Activated T-helper 1 cell treated with anti-CD3 and anti-CD28 coated beads, Interleukin-12 subunit alpha, Interleukin-12 subunit beta, Interleukin-2, Interleukin-4 antibody, amounts not matched to agents 30 ng/mL and 10 ng/mL and 1 ng/mL, durations not matched to agents 14 hours and 24 hours and 36 hours (primary cell): ENCODE data around the gene TMC1. TPM values are rescaled to one million over a fixed set of nuclear protein-coding genes. Genes with fewer than 3 reads are reported as not detected.

Experiments
- DNase-seq: peaks from one replicate; pipeline ENCODE4 v3.0.0; 2021; ENCODE audit warnings: low spot score
- H3K27ac Mint-ChIP-seq: one replicate; pipeline ENCODE4 v1.8.0; 2021; ENCODE audit warnings: mild to moderate bottlenecking, mixed read lengths
- H3K27me3 Mint-ChIP-seq: one replicate; pipeline ENCODE4 v1.8.0; 2022; ENCODE audit warnings: mild to moderate bottlenecking, moderate library complexity, mixed read lengths; ENCODE audit not compliant: insufficient read depth
- H3K36me3 Mint-ChIP-seq: one replicate; pipeline ENCODE4 v1.8.0; 2021; ENCODE audit warnings: low read depth, mixed read lengths
- H3K4me1 Mint-ChIP-seq: one replicate; pipeline ENCODE4 v1.8.0; 2021; ENCODE audit warnings: low read depth, mixed read lengths
- H3K4me3 Mint-ChIP-seq: one replicate; pipeline ENCODE4 v1.8.0; 2021; ENCODE audit warnings: mild to moderate bottlenecking, moderate library complexity, mixed read lengths
- H3K9me3 Mint-ChIP-seq: one replicate; pipeline ENCODE4 v1.8.0; 2021; ENCODE audit warnings: mixed read lengths
- intact Hi-C: fragments of 100-400 bp; cut with micrococcal nuclease; formaldehyde crosslinking; loops from one replicate; pipeline ENCODE4 v1.15.1; 2024
- total RNA-seq: library from RNA; stranded (reverse); gene quantifications from 2 replicates; pipeline ENCODE4 v1.2.3, GENCODE V29; 2022

Gene TMC1
- total RNA-seq, 1 donor from 2014 or later = not detected

DNA sequence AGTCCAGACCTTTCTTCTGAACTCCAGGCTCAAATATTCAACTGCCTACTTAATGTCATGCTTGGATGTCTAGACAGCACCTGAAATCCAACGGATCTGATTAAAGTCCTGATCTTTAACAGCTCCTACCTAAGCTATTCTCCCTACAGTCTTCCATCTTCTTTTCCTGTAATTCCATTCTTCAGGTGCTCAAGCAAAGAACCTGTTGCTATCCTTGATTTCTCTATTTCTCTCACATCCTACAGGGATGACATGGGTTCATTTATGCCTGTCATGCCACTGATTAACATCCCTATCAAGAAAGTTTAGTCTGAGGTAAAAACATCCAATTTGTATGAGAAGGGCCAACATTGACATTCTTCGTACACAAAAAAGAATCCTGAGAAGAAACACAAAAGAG is 163.2 kb downstream of the TMC1 start:
- H3K9me3 Mint-ChIP-seq = no peaks in the 10 kb centered on the region
- no peak overlapping the region for H3K4me3 Mint-ChIP-seq
- DNase-seq = no peak
- no peaks in the 10 kb centered on the region for H3K4me1 Mint-ChIP-seq
- intact Hi-C loops = no loop called here
- no peaks in the 10 kb centered on the region for H3K36me3 Mint-ChIP-seq
- no peak overlapping the region for H3K27ac Mint-ChIP-seq
- H3K27me3 Mint-ChIP-seq = peaks cover 8% of the 10 kb centered on the region

DNA sequence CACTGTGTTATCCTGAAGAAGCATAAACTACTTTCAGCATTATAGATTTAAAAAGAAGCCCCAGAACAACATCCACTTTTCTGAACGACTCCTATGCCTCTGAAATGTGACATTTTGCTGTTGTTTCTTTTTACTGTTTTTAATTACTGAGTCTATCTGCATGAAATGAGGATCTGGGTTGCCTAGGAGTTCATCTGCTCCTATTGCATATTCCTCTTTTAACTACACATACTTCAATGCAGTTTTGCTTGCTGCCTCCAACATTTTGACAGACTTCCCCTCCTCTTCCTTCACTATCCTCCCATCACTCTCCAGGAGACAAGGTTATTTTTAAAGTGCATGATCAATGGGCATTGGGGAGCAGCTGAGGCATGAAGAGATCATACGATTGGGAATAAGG is 164.5 kb downstream of the TMC1 start:
- Mint-ChIP-seq H3K36me3 (no peaks in the 10 kb centered on the region), H3K4me3 (no peak overlapping the region)
- intact Hi-C loops = no loop called here

DNA sequence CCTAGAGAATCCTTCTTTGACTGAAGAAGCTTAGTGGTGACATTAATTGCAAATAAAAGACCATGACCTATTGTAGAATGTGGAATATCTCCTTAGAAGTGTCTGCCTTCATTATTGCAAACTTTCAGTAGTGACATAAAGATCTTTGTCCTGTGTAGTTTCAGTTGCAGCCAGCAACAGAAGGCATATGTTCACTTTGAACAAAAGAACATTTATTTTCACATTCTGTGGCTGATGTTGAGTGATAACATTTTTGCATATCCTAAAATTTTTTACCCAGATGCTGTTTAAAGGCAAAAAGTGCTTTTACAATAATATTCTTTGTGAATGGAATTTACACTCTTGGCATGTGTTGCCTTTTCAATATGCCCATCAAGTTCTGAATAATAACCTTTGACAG is 165.9 kb downstream of the TMC1 start:
- H3K9me3 Mint-ChIP-seq = no peaks in the 10 kb centered on the region
- peaks cover 6% of the 10 kb centered on the region for H3K27me3 Mint-ChIP-seq
- DNase-seq = no peak
- no peak overlapping the region for H3K27ac Mint-ChIP-seq
- H3K36me3 Mint-ChIP-seq = no peaks in the 10 kb centered on the region
- H3K4me3 Mint-ChIP-seq = no peak overlapping the region
- intact Hi-C loops = no loop called here
- no peaks in the 10 kb centered on the region for H3K4me1 Mint-ChIP-seq

More for the DNA sequence above, 164.5 kb downstream of the TMC1 start:
- DNase-seq = no peak
- Mint-ChIP-seq H3K9me3 (no peaks in the 10 kb centered on the region), H3K27me3 (peaks cover 6% of the 10 kb centered on the region), H3K4me1 (no peaks in the 10 kb centered on the region), H3K27ac (no peak overlapping the region)

DNA sequence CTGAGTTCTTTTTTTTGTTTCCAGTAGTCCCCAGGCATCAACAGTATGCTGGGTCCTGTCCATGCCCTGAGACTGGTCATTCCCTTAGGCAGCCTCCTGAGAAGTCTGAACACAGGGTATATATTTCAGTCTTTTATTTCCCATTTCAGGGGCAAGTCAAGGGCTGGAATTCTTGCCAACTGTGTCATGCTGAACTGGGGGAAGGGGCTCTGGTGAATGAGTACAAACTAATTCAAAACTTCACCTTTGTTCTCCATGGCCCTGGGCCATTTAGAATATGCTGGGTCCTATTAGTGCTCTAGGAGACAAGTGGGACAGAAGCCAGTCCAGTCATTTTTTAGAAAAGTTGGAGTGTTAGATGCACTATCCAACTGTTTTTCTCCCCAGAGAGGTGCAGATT is 170.3 kb downstream of the TMC1 start:
- H3K9me3 Mint-ChIP-seq = no peaks in the 10 kb centered on the region
- no peaks in the 10 kb centered on the region for H3K36me3 Mint-ChIP-seq
- H3K27me3 Mint-ChIP-seq = peaks cover 2% of the 10 kb centered on the region
- H3K4me1 Mint-ChIP-seq = no peaks in the 10 kb centered on the region
- H3K27ac Mint-ChIP-seq = no peak overlapping the region
- intact Hi-C loops = no loop called here
- no peak for DNase-seq
- H3K4me3 Mint-ChIP-seq = no peak overlapping the region

DNA sequence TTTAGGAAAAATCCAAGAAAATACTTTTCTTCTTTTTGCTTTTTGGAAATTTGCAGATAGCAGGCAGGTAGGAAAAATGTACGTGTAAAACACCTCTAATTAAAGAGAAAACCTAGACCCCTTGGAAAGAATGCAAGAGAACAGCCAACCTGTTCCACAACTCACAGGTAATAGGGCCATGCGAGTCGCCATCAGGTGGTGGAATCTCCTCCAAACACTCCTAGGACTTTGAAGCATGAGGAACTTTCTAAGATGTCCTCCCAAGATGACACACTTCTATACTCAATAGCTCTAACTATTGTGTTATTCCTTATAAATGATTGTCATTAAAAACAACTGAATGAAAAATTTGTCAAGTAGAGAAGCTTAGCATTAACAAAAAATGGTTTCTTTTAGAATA is 174.0 kb downstream of the TMC1 start:
- no peak overlapping the region for H3K27ac Mint-ChIP-seq
- no peaks in the 10 kb centered on the region for H3K4me1 Mint-ChIP-seq
- intact Hi-C loops = no loop called here
- H3K27me3 Mint-ChIP-seq = peaks cover 3% of the 10 kb centered on the region
- H3K9me3 Mint-ChIP-seq = no peaks in the 10 kb centered on the region
- H3K4me3 Mint-ChIP-seq = no peak overlapping the region
- DNase-seq = no peak
- H3K36me3 Mint-ChIP-seq = no peaks in the 10 kb centered on the region

DNA sequence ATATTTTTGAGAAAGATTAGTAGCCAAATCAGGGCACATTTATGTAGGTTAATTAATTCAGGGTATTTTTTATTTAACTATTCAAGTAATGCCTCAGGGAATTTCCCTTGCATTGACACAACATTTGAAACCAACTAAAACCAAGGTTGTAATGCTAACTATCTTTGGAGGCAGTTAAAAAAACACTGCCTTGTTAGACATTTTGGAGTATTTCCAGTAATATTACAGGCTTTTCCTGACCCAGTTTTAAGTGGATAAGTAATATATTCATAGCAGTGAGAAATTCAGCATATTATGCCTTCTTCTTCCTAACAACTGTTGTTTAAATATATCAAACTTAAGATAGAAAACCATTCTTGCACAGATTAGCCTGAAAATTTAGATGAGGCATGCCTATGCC is 175.1 kb downstream of the TMC1 start:
- no peak overlapping the region for H3K4me3 Mint-ChIP-seq
- H3K27me3 Mint-ChIP-seq = peaks cover 3% of the 10 kb centered on the region
- no peaks in the 10 kb centered on the region for H3K36me3 Mint-ChIP-seq
- H3K9me3 Mint-ChIP-seq = no peaks in the 10 kb centered on the region
- H3K27ac Mint-ChIP-seq = no peak overlapping the region
- no peaks in the 10 kb centered on the region for H3K4me1 Mint-ChIP-seq
- no peak for DNase-seq
- intact Hi-C loops = no loop called here

DNA sequence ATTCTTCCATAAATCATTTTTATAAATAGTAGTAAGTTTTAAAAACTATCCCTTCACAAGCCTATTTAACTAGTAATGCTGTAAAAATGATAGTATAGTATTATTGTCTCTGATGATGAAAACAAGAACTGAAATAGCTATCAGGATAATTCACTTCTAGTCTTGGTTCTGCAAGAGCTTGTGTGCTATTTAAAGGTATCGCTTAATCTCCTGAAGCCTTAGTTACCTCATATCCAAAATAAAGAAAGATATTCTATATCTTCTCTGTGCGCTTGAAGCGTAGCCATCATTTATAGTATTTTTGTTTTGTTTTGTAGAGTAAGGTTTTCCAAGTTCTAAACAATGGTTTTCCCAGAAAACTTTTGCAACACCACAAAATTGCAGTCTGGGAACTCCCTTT is 180.1 kb downstream of the TMC1 start:
- no peak for DNase-seq
- Mint-ChIP-seq H3K27ac (no peak overlapping the region), H3K27me3 (peaks cover 2% of the 10 kb centered on the region), H3K9me3 (no peaks in the 10 kb centered on the region), H3K4me1 (no peaks in the 10 kb centered on the region), H3K36me3 (no peaks in the 10 kb centered on the region), H3K4me3 (no peak overlapping the region)
- intact Hi-C loops = no loop called here

DNA sequence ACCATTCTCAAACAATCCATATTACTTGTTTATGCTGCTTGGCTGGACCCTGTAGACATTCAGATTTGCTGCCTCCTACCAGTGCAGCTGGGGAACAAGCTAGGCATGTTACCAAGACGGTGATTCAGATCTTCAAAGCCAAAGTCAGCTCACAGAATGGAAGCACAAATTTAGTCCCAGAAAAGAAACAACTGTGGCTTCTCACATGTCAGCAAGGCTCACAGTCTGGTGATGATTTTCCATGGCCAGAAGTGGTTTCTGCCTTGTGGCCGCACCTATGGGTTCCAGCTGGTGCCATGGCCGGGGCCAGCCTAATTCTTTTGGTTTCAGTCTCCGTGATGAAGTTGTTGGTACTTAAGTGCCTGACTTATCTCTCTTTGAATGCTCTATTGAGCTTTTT is 182.2 kb downstream of the TMC1 start:
- Mint-ChIP-seq H3K9me3 (no peaks in the 10 kb centered on the region), H3K27me3 (no peaks in the 10 kb centered on the region), H3K27ac (no peak overlapping the region), H3K4me1 (no peaks in the 10 kb centered on the region), H3K4me3 (no peak overlapping the region), H3K36me3 (no peaks in the 10 kb centered on the region)
- DNase-seq = no peak
- intact Hi-C loops = no loop called here

DNA sequence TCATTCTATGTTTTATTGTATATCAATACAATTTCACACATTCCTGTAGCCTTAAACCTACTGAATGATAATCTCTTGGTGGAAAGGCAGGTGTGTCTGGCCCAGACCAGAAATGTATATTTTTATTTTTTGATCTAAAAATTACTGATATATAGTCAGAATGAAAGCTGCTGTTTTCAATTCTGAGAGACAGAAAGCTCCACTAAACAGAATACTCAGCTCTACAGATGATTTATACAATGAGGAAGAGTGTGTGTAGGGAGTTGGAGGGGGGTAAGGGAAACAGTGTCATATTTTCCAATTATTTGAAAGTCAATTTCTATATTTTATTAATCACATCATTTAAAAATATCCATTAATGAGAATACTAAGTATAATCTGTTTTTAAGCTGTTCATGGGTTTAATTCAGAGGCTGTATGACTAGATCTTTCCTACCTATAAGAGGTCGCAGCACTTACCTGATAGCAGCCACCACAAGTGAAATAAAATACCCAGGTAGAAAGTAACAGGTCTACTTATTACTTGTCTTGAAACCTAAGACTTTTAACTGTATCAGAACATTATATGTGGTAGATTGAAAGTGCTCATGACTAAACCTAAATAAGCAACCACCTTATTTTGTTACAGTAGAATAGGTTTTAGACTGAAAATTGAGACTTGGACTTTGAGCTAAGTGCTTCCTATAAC is 183.4 kb downstream of the TMC1 start:
- no peak for DNase-seq
- H3K9me3 Mint-ChIP-seq = no peaks in the 10 kb centered on the region
- no peaks in the 10 kb centered on the region for H3K36me3 Mint-ChIP-seq
- no peaks in the 10 kb centered on the region for H3K27me3 Mint-ChIP-seq
- H3K27ac Mint-ChIP-seq = no peak overlapping the region
- no peak overlapping the region for H3K4me3 Mint-ChIP-seq
- intact Hi-C loops = no loop called here
- no peaks in the 10 kb centered on the region for H3K4me1 Mint-ChIP-seq

DNA sequence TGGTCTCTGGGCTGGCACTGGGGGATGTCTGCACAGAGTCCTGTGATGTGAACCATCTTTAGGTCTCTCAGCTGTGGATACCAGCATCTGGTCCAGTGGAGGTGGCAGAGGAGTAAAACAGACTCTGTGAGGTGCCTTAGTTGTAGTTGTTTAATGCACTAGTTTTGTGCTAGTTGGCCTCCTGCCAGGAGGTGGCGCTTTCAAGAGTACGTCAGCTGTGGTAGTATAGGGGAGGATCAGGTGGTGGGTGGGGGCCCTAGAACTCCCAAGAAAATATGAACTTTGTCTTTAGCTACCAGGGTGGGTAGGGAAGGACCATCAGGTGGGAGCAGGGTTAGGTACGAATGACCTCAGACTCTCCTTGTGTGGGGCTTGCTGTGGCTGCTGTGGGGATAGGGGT is 197.1 kb downstream of the TMC1 start:
- no peaks in the 10 kb centered on the region for H3K27me3 Mint-ChIP-seq
- H3K36me3 Mint-ChIP-seq = no peaks in the 10 kb centered on the region
- no peak overlapping the region for H3K4me3 Mint-ChIP-seq
- H3K9me3 Mint-ChIP-seq = no peaks in the 10 kb centered on the region
- intact Hi-C loops = no loop called here
- no peaks in the 10 kb centered on the region for H3K4me1 Mint-ChIP-seq
- H3K27ac Mint-ChIP-seq = no peak overlapping the region
- no peak for DNase-seq

DNA sequence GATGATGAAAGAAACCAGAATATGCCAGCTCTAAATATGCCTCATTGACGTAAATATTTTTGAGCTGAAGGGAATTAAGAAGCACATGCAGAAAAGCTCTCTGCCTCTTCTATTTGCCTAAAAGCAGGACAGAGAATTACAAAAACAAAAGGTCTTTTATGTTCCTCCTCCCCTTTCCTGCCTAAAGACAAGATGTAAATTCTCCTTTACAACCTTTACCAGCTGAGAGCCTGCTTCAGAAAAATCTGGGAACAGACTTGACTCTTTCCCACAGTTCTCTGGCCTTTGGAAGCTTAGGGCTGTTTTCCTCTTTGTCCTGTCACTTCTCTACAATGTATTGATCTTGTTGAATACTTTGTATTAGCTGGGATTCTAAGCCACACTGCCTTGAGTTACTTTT is 199.7 kb downstream of the TMC1 start:
- no peak for DNase-seq
- Mint-ChIP-seq H3K4me3 (no peak overlapping the region), H3K4me1 (no peaks in the 10 kb centered on the region), H3K36me3 (no peaks in the 10 kb centered on the region), H3K27me3 (peaks cover 2% of the 10 kb centered on the region), H3K9me3 (no peaks in the 10 kb centered on the region), H3K27ac (no peak overlapping the region)
- intact Hi-C loops = no loop called here

DNA sequence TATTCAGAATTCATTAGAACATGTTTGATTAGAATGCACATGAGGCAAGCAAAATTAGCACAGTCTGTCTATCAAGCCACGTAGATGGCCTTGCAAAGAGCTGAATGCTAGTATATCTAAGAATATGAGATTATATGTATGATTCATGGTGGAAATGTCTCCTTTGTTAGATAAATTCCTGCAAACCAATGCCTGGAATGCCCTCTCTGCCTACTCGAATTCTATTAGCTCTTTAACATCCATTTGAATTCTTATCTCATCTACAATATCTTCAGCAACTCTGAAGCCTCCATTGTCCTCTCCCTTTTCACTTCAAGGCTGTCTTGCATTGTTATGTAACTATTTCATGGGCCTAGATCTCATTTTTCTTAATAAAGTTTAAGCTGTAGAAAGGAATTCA is 205.5 kb downstream of the TMC1 start:
- Mint-ChIP-seq H3K27ac (no peak overlapping the region), H3K36me3 (no peaks in the 10 kb centered on the region), H3K9me3 (no peaks in the 10 kb centered on the region), H3K4me3 (no peak overlapping the region), H3K4me1 (no peaks in the 10 kb centered on the region), H3K27me3 (peaks cover 2% of the 10 kb centered on the region)
- DNase-seq = no peak
- intact Hi-C loops = no loop called here

DNA sequence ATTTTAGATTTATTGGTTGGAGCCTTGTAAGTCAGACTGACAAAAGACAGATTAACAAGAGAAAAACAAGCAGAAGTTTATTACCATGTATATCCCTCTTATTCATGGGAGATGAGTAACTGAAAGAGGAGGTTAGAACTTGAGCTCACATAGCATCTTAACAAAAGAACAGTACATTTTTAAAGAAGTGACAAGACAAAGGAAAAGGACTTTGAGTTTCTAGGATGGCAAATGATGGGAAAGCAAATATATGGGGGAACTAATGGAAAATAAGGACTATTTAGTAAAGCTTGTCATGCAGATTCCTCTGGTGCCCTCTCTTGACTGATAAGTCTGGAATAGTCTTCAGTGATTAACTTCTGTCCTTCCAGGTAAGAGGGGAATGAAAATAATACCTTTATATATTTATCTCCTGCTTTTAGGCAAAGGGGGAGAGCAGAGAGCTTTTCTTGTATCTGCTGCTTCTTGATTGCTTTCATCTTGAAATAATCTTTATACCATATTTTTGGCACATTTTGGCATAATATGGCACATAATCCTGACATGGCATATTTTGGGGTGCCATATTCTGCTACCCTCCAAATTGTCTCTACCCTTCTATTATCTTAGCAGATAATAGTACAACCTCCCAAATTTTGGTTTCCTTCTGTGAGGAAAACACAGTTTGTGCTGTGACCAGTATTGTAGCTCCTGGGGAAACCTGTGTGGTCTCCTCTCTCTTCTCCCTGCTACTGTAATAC is 206.8 kb downstream of the TMC1 start:
- no peak for DNase-seq
- H3K27ac Mint-ChIP-seq = no peak overlapping the region
- no peaks in the 10 kb centered on the region for H3K4me1 Mint-ChIP-seq
- intact Hi-C loops = no loop called here
- H3K36me3 Mint-ChIP-seq = no peaks in the 10 kb centered on the region
- H3K4me3 Mint-ChIP-seq = no peak overlapping the region
- H3K9me3 Mint-ChIP-seq = no peaks in the 10 kb centered on the region
- H3K27me3 Mint-ChIP-seq = peaks cover 2% of the 10 kb centered on the region
